NB4 (cell line): ENCODE results near the gene KCTD19.

ENCODE experiments used
- POLR2A ChIP-seq: IDR thresholded peaks from 2 replicates; pipeline ENCODE4 v1.6.1; 2011; ENCODE audit warnings: mild to moderate bottlenecking; ENCODE audit not compliant: insufficient read length; ENCODE audit errors: extremely low read depth
- TF ChIP-seq, protein P1 (sequence below): IDR thresholded peaks from one replicate; pipeline ENCODE4 v1.5.1; 2012; ENCODE audit warnings: low read depth, low read length

DNA sequence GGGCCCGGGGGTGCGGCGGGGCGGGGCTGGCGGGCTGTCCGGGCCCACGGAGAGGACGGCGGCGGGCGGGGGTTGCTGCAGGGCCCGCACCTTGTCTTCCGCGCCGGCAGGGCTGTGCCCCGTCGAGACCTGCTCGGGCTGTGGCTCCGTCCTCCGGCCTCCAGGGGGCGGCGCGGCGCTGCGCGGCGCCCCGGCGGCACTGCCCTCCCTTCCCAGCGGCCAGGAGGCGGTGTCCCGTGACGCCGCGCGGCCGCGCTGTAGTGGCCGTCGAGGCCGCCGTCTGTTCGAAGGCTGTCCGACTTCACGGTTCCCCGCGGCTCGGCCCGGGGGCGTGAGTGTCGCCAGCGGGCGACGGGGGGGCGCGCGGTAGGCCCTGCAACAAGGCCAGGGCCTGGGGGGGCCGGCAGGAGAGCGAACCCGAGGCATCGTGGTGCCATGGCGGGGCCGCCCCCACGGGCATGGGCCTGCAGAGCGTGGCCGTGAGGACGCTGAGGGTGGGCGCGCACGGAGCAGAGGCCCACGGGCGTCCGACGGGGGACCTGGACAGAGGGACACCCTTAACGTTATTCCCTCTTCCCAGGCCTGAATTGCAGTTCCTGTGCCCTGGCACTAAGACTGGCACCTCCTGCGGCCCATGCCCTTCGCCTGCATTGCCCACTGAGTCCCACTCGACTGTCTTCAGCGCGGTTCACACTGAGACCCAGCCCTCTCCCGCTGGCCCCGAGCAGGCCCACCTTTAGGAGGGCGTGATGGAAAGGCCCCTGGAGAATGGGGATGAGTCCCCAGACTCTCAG, 47.0 kb downstream of the KCTD19 start, which contains the start of gene PLEKHG4:
- TF ChIP-seq, protein P1, sequence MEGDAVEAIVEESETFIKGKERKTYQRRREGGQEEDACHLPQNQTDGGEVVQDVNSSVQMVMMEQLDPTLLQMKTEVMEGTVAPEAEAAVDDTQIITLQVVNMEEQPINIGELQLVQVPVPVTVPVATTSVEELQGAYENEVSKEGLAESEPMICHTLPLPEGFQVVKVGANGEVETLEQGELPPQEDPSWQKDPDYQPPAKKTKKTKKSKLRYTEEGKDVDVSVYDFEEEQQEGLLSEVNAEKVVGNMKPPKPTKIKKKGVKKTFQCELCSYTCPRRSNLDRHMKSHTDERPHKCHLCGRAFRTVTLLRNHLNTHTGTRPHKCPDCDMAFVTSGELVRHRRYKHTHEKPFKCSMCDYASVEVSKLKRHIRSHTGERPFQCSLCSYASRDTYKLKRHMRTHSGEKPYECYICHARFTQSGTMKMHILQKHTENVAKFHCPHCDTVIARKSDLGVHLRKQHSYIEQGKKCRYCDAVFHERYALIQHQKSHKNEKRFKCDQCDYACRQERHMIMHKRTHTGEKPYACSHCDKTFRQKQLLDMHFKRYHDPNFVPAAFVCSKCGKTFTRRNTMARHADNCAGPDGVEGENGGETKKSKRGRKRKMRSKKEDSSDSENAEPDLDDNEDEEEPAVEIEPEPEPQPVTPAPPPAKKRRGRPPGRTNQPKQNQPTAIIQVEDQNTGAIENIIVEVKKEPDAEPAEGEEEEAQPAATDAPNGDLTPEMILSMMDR, result peak; percentile 46
- TF ChIP-seq POLR2A, result peak; percentile 53
